ENCODE measurements around the gene TNS4.

TNS4 gene

GRCh38 chr17:40453881-40454612 lies 47.4 kb downstream of the TNS4 start:
- DNase-seq, result no peak

GRCh38 chr17:40452921-40453378 lies 48.5 kb downstream of the TNS4 start:
- no peak for DNase-seq

GRCh38 chr17:40452216-40452787 lies 49.1 kb downstream of the TNS4 start:
- no peak for DNase-seq

- DNase-seq, result no peak
Measured at GRCh38 chr17:40451420-40451819, 50.0 kb downstream of the TNS4 start.

GRCh38 chr17:40450175-40450574 lies 51.2 kb downstream of the TNS4 start:
- no peak for DNase-seq

GRCh38 chr17:40448639-40449261 lies 52.7 kb downstream of the TNS4 start:
- no peak for DNase-seq

GRCh38 chr17:40448213-40448638 lies 53.2 kb downstream of the TNS4 start:
- DNase-seq, result no peak

GRCh38 chr17:40447806-40448205 lies 53.6 kb downstream of the TNS4 start:
- no peak for DNase-seq

- no peak for DNase-seq
Measured at GRCh38 chr17:40447148-40447644, 54.2 kb downstream of the TNS4 start.

GRCh38 chr17:40445751-40446468 lies 55.5 kb downstream of the TNS4 start:
- DNase-seq, result no peak

- DNase-seq, result no peak
Measured at GRCh38 chr17:40443988-40444899, 57.2 kb downstream of the TNS4 start.

- DNase-seq, result peak; percentile 11
Measured at GRCh38 chr17:40443196-40443987, 58.0 kb downstream of the TNS4 start, which contains the start of gene IGFBP4. TSS of gene IGFBP4 (plus strand) at chr17:40443450. CDS start at chr17:40443736, 286 bp downstream.

GRCh38 chr17:40442392-40443195 lies 58.8 kb downstream of the TNS4 start:
- no peak for DNase-seq

- no peak for DNase-seq
Measured at GRCh38 chr17:40440166-40440565, 61.3 kb downstream of the TNS4 start.

- no peak for DNase-seq
Measured at GRCh38 chr17:40437095-40437732, 64.2 kb downstream of the TNS4 start.

- DNase-seq, result no peak
Measured at GRCh38 chr17:40436636-40437035, 64.8 kb downstream of the TNS4 start.

- DNase-seq, result no peak
Measured at GRCh38 chr17:40433551-40434415, 67.6 kb downstream of the TNS4 start.

GRCh38 chr17:40432864-40433528 lies 68.4 kb downstream of the TNS4 start:
- no peak for DNase-seq
